NCI-H748 (cell line): ENCODE data around the gene PPP1R8.
A peak's percentile ranks its signal among the peaks of the same experiment; 100 is the strongest.
"Not testable (repeated sequence)": the region's sequence is repeated elsewhere in the genome, so short reads cannot be mapped to it uniquely, and the experiment has no call there.

ENCODE experiments used
- DNase-seq: peaks from one replicate; lab custom pipeline; 2025; ENCODE audit not compliant: unreplicated experiment; lab: John Stamatoyannopoulos, UW

PPP1R8 gene

DNA sequence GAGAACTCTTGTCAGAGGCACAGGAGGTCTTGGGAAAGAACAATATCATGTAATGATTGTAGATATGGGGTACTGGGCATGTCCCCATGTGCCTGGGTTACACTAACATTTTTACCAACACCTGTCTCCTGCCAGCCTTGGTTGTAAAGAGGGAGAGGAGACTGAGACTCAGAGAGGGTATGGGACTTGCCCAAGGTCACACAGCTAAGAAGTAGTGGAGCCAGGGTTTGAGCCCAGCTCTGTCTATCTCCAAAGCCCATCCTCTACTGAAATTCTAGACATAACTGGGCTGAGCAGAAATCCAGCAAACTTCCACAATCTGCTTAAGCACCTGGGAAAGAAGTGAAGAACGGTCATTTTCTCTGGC, 39.1 kb downstream of the PPP1R8 start:
- no peak for DNase-seq

DNA sequence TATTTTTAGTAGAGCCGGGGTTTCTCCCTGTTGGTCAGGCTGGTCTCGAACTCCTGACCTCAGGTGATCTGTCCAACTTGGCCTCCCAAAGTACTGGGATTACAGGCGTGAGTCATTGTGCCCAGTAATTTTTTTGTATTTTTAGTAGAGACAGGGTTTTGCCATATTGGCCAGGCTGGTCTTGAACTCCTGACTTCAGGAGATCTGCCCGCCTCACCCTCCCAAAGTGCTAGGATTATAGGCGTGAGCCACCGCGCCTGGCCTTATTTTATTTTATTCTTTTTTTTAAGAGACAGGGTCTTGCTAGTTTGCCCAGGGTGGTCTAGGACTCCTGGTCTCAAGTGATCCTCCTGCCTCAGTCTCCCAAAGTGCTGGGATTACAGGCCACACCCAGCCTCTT, 40.5 kb downstream of the PPP1R8 start:
- DNase-seq, result not testable (repeated sequence)

DNA sequence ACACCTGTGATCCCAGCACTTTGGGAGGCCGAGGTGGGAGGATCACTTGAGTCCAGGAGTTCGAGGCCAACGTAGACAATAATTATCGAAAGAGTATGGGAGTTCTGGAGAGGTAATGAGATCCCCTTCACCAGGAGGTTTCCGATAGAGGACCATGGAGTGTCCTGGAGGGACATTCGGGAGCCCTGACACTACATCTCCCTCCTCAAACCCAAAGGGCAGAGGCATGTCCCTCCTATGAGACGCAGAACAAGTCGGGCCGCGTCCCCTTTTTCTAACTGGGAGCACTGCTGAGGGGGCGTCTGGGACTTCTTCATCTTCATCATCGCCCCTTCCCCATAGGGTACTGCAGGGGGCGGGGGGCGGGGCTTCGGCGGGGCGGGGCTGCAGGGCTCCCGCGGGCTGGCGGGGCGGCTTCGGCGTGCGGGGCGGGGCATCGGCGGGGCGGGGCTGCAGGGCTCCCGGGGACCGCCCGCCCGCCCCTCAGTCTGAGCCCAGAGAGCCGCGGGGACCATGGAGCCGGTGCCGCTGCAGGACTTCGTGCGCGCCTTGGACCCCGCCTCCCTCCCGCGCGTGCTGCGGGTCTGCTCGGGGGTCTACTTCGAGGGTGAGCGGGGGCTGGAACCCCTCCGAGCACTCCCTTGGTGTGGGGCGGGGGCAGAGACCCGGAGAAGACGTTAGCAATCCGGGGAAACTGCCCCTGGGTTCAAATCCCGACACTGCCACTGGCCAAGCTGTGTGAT, 41.6 kb downstream of the PPP1R8 start, which contains the start of gene THEMIS2:
Gene THEMIS2 (plus strand): TSS at position 486 of the 743 bp plus-strand sequence. CDS start 28 bp downstream, at position 514.
- peak; percentile 52 for DNase-seq

DNA sequence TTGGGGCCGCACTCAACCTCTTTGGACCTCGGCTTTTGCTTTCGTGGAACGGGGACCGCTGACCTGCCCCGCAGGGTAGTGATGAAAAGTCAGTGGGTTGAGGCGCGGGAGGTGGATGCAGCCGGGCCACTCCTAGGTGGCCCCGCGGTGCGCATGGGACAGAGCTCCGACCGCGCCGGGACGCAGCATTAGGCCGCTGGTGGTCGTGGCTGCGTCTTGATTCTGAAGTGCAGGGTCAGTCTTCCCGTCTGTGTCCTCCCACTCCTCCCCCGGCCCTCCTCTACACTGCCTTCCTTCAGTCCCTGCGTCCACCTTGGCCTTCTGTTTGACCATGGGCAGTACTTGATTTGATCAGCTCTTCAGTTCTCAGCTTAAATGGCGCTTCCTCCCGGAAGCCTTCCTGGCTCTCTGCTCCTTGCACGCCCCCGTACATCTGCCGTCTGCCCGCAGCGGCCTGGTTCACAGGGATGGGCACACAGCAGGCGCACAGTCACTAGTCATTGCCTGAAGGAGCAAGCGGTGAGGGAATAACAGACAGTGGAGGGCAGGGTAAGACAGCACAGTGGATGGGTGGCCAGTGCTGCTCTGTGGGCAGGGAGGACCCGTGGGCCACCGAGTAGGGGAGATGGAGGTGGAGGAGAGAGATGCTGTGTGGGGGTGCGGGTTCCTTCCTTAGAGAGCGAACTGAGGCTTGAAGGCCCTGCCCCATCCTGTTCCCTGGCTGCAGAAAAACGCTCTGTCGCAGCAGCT, 42.4 kb downstream of the PPP1R8 start:
- DNase-seq, result peak; percentile 36

DNA sequence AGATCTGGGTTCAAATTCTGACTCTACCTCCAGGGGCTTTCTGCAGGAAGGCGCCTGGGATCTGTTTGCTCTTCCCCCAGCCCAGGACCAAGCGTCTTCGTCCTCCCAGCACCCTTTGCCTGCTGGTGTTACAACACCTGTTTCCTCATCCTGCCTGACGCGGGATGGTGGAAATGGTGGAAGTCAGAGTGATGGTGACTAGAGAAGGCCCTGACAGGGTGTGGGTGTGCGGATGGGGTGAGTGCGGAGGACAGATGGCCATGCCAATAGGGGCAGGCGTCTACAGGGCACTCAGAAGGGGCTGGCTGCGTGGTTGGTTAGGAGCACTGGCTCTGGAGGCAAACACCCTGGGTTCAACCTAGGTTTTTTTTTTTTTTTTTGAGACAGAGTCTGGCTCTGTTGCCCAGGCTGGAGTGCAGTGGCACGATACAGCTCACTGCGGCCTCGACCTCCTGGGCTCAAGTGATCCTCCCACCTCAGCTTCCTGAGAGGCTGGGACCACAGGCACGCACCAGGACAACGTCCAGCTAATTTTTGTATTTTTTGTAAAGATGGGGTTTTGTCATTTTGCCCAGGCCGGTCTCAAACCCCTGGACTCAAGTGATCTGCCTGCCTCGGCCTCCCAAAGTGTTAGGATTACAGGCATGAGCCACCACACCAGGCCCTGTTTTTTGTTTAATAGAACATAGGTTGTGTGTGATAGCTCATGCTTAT, 43.2 kb downstream of the PPP1R8 start:
- no peak for DNase-seq

DNA sequence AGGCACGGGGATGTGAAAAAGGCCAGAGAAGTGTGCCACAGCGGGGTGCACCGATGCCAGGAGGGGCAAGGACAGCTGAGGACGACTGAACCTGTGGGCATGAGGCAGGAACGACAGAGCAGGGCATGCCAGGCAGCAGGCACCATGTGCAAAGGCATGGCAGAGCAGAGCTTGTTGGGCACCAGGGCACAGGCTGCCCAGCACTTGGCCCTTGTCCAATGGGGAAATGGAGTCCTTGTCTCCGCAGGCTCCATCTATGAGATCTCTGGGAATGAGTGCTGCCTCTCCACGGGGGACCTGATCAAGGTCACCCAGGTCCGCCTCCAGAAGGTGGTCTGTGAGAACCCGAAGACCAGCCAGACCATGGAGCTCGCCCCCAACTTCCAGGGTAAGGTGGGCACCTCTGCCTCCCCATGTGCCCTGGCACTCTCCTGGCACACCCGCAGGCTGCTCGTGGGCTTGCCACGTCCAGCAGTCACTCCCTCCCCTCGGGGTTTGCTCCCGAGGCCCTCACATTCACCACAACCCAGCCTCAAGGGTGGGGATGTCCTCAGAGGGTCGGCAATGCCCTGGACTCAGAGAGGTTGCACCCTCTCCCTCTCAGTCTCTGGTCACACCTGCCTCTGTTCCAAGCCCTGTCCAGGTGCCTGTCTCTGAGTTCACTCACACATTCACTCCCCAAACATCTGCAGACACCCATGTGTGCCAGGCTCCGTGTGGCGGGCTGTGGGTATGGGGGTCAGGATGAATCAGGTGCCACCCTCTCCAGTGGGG, 45.9 kb downstream of the PPP1R8 start:
- no peak for DNase-seq

DNA sequence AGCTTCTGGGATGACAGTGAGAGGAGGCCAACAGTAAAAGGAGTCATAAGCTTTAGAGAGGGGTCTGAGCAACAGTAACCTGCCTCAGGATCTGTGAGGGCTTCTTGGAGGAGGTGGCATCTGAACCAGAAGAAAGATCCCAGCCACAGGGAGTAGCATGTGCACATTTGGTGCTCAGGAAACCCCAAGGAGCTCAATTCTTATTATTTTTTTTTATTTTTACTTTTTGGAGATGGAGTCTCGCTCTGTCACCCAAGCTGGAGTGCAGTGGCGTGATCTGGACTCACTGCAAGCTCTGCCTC, 46.5 kb downstream of the PPP1R8 start:
- DNase-seq, result no peak

DNA sequence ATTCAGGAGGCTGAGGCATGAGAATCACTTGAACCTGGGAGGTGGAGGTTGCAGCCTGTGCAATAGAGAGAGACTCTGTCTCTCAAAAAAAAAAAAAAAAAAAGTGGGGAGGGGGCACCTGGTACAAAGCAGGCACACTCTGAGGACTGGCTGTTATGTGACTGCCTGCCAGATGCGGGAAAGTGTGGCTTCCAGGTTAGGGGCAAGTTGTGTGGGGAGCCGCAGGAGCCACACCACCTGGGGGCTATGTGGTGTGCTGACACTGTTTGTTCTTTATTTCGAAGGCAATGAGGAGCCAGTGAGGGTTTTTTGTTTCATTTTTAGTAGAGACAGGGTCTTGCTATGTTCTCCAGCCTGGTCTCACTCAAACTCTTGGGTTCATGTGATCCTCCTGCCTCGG, 47.5 kb downstream of the PPP1R8 start:
- no peak for DNase-seq

DNA sequence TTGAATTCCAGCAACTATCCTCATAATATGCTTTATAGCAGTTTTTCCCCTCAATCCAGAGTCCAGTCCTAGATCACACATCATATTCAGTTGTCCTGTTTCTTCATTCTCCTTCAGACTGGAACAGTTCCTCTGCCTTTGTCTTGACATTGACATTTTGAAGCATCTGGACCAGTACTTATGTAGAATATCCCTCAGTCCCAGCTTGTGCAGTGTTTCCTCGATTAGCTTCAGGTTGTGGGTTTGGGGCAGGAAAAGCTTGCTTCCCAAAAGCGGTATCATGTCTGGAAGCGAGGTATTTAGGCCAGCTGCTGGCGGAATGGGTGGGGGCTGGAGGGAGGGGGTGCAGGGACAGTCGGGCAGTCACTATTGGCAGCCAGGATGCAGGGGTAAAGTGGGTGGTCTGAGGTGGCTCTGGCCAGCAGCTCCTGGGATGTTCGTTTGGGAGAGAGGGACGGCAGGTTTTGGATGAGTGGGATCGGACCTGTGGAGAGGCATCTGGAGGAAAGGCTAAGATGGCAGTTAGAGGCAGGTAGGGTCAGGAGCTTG, 48.3 kb downstream of the PPP1R8 start:
- DNase-seq, result no peak

DNA sequence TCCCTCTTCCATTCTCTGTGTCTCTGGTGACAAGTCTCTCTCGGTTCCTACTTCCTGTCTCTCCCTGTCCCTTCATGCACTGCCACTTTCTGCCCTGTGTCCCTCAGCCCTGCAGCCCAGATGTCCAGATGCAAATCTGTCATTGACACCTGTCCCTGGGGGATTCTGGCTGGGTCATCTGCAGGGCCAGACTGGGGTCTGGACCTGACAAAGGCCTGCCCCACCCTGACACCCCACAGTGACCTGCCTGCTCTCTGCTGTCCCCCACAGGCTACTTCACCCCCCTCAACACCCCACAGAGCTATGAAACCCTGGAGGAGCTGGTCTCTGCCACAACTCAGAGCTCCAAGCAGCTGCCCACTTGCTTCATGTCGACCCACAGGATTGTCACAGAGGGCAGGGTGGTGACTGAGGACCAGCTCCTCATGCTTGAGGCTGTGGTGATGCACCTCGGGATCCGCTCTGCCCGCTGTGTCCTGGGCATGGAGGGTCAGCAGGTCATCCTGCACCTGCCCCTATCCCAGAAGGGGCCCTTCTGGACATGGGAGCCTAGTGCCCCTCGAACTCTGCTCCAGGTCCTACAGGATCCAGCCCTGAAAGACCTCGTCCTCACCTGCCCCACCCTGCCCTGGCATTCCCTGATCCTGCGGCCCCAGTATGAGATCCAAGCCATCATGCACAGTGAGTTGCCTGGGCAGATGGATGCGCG, 48.9 kb downstream of the PPP1R8 start:
- no peak for DNase-seq

DNA sequence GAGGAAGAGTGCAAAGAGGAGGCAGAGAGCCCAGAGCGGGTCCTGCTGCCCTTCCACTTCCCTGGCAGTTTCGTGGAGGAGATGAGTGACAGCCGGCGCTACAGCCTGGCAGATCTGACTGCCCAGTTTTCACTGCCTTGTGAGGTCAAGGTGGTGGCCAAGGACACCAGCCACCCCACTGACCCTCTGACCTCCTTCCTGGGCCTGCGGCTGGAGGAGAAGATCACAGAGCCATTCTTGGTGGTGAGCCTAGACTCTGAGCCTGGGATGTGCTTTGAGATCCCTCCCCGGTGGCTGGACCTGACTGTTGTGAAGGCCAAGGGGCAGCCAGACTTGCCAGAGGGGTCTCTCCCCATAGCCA, 51.9 kb downstream of the PPP1R8 start:
- DNase-seq, result no peak

DNA sequence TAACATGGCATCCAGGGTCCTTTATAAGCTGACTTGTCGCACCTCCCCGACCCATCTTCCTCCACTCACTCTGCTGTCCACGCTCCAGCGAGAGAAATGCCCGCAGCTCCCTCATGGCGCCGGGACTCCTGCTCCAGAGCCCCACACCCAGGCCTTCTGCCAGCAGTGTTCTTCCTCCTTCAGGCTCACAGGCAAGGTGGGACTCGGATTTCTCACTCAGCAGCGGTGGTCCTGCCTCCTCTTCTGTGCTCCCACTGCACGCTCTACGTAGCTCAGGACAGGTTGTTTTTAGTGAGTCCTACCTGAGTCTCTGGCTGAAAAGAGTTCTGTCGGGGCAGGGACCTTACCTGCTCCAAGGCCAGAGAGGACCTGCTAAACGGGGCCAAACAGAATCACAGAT, 53.0 kb downstream of the PPP1R8 start:
- DNase-seq, result no peak

DNA sequence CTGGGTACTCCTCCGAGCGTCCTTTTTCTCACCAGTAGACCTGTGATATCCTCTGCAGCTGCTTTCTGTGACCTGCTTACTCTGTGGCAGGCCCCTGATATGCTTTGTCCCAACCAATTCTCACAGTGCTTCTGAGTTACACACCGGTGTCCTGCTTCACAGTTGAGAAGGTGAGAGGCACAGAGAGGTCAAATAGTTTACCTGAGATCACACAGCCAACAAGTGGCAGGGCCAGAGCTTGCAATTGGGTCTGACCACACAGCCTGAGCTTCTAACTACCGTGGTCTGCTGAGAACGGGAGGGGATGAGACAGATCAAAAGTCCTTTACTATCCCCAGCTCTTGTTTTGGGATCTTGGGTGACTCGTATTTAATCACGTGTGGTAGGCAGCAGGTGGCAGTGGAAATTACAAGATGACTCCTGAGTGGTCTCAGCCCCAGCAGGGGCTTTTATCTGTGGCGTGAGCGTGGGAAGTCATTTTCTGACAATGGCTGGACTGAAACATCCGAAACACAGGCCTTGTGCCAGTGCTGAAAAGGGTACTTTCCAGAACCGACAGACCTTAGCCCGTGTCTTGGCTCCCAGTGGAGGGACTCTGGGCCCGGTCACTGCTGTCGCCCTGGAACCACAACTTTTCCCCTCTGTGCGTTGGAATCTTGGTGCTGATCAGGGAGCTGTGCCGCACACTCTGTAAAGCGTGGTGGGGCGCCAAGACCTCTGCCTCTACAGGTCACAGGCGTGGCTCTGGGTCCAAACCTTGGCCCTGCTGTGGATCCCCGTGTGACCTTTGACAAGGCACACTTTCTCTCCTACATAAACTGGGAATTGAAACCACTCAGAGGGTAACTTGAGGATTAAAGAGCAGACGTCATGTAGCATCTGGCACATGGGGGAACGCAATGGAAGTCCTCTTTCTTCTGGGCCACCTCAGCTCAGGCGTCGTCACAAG, 53.7 kb downstream of the PPP1R8 start:
- DNase-seq, result no peak

DNA sequence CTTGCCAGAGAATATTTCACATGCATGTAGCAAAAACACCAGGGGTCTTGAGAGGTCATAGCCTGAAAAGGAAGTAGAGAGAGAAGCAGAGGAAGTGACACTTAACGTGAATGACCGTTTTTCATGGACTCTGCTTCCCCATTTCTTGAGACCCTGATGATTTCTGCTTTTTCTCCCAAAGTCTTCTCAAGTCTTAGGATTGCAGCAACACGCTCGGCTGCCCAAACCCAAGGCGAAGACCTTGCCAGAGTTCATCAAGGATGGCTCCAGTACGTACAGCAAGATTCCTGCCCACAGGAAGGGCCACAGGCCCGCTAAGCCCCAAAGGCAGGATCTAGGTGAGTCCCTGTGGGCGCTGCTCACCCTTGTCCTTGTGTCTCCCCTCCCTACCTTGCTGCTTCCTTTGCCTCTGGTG, 54.5 kb downstream of the PPP1R8 start:
- no peak for DNase-seq

DNA sequence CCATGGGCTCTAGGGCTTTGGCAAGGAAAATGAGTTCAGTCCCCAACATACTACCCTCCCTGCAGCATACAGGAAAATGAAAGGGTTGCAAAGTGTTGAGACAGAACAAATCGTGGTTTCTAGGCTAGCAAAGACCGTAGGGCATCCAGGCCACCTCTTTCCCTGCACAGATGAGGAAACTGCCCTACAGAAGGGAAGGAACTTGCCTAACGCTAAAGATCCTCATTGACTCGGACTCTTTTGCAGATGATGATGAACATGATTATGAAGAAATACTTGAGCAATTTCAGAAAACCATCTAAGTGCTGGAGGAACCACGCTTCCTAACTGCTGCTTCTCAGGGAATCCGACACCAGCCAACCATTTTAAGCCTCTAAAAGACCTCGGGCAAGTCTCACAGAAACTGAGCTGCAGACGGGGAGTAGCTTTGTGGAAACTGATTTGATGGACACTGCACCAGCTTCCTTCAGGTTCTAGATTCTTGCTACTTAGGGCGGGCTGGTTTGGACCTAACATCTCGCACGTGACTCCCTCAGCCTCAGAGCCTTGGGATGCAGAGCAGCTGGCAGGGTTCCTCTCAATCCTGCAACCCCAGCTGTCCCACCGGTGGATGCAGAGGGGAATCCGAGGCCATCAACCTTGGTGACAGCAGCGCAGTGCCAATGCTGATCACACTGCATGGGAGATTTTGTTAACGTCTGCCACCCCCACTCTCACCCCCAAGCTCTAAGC, 55.2 kb downstream of the PPP1R8 start:
- DNase-seq, result no peak

DNA sequence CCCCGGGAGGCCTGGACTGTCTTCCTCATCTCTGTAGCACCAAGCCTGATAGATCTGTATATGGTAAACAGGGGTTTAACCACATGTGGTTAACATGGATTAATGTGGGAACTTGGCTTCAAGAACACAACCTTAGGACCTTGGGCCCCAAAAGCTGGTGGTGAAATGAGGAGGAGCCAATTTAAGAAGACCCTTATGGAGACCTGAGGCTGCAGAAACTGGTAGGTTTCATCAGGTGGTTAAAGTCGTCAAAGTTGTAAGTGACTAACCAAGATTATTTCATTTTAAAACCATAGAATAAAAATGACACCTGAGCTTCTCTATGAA, 55.7 kb downstream of the PPP1R8 start:
- no peak for DNase-seq

DNA sequence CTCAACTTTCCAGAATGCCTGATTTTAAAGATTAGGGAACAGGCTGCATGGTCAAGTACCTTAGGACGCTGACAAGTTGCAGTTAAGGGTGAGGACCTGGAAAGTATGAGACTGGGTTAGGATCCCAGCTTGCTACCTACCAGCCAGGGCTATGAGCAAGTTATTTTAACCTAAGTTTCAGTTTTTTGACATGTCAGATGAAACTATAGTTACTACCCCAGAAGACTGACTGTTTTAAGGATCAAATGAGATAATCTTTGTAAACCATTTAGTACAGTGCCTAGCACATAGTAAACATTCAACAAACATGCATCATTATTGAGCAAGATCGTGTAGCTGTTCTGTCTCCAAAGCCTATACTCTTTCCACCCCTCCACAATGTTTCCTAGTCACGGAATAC, 56.2 kb downstream of the PPP1R8 start:
- no peak for DNase-seq

DNA sequence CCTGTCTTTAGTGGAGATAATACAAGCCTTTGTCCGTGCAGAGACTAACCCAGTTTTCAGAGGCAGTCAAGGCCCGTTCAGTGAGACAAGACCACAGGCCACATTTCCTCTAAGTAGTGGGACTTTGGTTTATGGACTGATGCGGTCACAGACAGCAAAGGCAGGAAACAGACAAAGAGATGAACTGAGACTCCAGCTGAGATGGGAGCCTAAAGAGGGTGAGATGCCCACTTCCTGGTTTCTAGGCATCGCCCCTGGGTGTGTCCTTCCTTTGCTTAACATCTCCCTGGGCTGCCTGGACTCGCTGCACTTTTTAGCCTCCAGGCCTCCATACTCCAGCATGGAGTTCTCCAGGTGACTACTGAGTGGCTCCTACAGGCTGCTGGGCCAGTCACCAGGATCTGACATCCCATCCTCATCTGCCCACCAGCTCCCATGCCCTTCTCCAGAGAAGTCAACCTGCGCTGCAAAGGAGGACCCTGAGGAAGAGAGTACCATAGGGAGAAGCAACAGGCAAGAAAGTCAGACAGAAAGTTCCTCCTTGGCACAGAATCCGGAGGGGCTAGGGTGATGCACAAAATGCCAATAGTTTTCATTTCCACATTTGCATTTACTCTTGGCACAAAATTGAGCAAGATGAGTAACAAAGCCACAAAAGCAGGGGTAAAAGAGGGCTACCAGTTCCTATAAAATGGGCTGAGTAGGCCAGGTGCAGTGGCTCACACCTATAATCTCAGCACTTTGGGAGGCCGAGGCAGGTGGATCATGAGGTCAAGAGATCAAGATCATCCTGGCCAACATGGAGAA, 56.8 kb downstream of the PPP1R8 start:
- no peak for DNase-seq
